Stimulated activated naive CD4-positive, alpha-beta T cell treated with Interleukin-2 at 50 U/mL for 16 hours (primary cell): ENCODE results near the gene ATP2C1.

Source experiments
- DNase-seq: peaks from one replicate; lab custom pipeline; 2025; lab: John Stamatoyannopoulos, UW

Gene ATP2C1

GRCh38 chr3:131047582-131047981, 153.7 kb downstream of the ATP2C1 start:
- DNase-seq = no peak

- no peak for DNase-seq
Measured at GRCh38 chr3:131048030-131048429, 154.1 kb downstream of the ATP2C1 start.

- DNase-seq = no peak
Measured at GRCh38 chr3:131050001-131050400, 156.1 kb downstream of the ATP2C1 start.

- no peak for DNase-seq
Measured at GRCh38 chr3:131053043-131053859, 159.4 kb downstream of the ATP2C1 start.
